Endothelial cell of umbilical vein (primary cell): ENCODE data around the gene ATIC. TPM values are rescaled to one million over a fixed set of nuclear protein-coding genes. Genes with fewer than 3 reads are reported as not detected.

ENCODE experiments used
- BruUV-seq: library from RNA; stranded (reverse); fragments of 400-500 nt; replicated peaks from 2 replicates; lab custom pipeline; 2021; lab: Mats Ljungman, UMichigan
- CTCF ChIA-PET: fragments of 300-600, 350-600 bp; sonication (Branson Sonifier 250); formaldehyde crosslinking; loops from one replicate; lab custom pipeline; 2021; ENCODE audit warnings: antibody characterized with exemption, inconsistent platforms; lab: Charles Lee
- POLR2A ChIA-PET: fragments of 300-600, 350-600 bp; sonication (Branson Sonifier 250); formaldehyde crosslinking; loops from one replicate; lab custom pipeline; 2021; ENCODE audit warnings: antibody characterized with exemption, inconsistent platforms; lab: Charles Lee
- DNase-seq: peaks from one replicate; pipeline ENCODE4 v3.0.0-alpha.2; 2011; ENCODE audit warnings: low read depth, low spot score
- FAIRE-seq: peaks from 2 replicates; lab custom pipeline; 2011; peaks lifted over from hg19 to GRCh38; lab: Jason Lieb, UNC
- H2AFZ ChIP-seq: 2 replicates; pipeline ENCODE4 v1.6.0; 2012; ENCODE audit warnings: low read depth, low read length, control low read depth, inconsistent platforms
- H3K27ac ChIP-seq: 2 replicates; pipeline ENCODE4 v1.5.1; 2011; ENCODE audit warnings: low read depth, mild to moderate bottlenecking, control low read depth, low read length, moderate library complexity; ENCODE audit not compliant: insufficient read depth
- H3K27me3 ChIP-seq, 2 experiments: 2 replicates each; pipeline versions ENCODE4 v1.6.0 to v1.6.1; 2011; ENCODE audit warnings: low read length in 2 of 2, mixed read lengths in 1 of 2; ENCODE audit not compliant: control insufficient read depth in 2 of 2, insufficient read depth in 2 of 2
- H3K36me3 ChIP-seq, 2 experiments: 2 replicates in 1 of 2; 3 replicates in 1 of 2; pipeline ENCODE4 v1.5.1; 2011; ENCODE audit warnings: low read length in 2 of 2, mild to moderate bottlenecking in 1 of 2, moderate library complexity in 1 of 2; ENCODE audit not compliant: control insufficient read depth in 2 of 2, insufficient read depth in 2 of 2; ENCODE audit errors: extremely low read depth in 1 of 2
- H3K4me1 ChIP-seq: 3 replicates; pipeline ENCODE4 v1.5.1; 2011; ENCODE audit warnings: mild to moderate bottlenecking, low read length; ENCODE audit not compliant: control insufficient read depth, insufficient read depth; ENCODE audit errors: extremely low read depth
- H3K4me2 ChIP-seq: 2 replicates; pipeline ENCODE4 v1.6.1; 2011; ENCODE audit warnings: low read length, control low read depth, mixed read lengths; ENCODE audit not compliant: insufficient read depth
- H3K4me3 ChIP-seq, 3 experiments: fragments of 200-600 bp in 1 of 3; sonication (generic), shearing (Covaris generic) in 1 of 3; replicated peaks in 1 of 3; 2 replicates each; pipeline ENCODE4 v1.5.1; 2011 to 2016; ENCODE audit warnings: control low read depth in 3 of 3, low read length in 3 of 3, mild to moderate bottlenecking in 2 of 3, inconsistent platforms in 1 of 3, low read depth in 1 of 3, moderate library complexity in 1 of 3; ENCODE audit not compliant: insufficient read depth in 1 of 3
- H3K79me2 ChIP-seq: 2 replicates; pipeline ENCODE4 v1.6.0; 2012; ENCODE audit warnings: low read length, inconsistent platforms; ENCODE audit not compliant: control insufficient read depth, insufficient read depth
- H3K9ac ChIP-seq: replicated peaks from 2 replicates; pipeline ENCODE3; 2011; ENCODE audit warnings: low read length, control low read depth; ENCODE audit not compliant: insufficient read depth; ENCODE audit errors: extremely low read depth
- H3K9me1 ChIP-seq: replicated peaks from 3 replicates; pipeline ENCODE4 v1.6.0; 2011; ENCODE audit warnings: mild to moderate bottlenecking, low read length; ENCODE audit not compliant: control insufficient read depth, insufficient read depth; ENCODE audit errors: extremely low read depth
- H3K9me3 ChIP-seq: replicated peaks from 2 replicates; pipeline ENCODE4 v1.5.1; 2012; ENCODE audit warnings: low read length, inconsistent platforms; ENCODE audit not compliant: control insufficient read depth, insufficient read depth
- H4K20me1 ChIP-seq: replicated peaks from 2 replicates; pipeline ENCODE3; 2011; ENCODE audit warnings: mild to moderate bottlenecking, low read length; ENCODE audit not compliant: control insufficient read depth, insufficient read depth; ENCODE audit errors: extremely low read depth
- CTCF ChIP-seq, 2 donors: IDR thresholded peaks; 1 replicate in 1 of 2; 2 replicates in 1 of 2; pipeline ENCODE4 v1.5.1; 2011; ENCODE audit warnings: low read length in 2 of 2, mild to moderate bottlenecking in 2 of 2, moderate library complexity in 2 of 2, control low read depth in 1 of 2, inconsistent platforms in 1 of 2, low read depth in 1 of 2; ENCODE audit not compliant: insufficient read depth in 1 of 2; ENCODE audit errors: extremely low read depth in 1 of 2
- EZH2 ChIP-seq: IDR thresholded peaks from 2 replicates; pipeline ENCODE4 v1.6.1; 2012; ENCODE audit warnings: borderline replicate concordance, low read depth, mild to moderate bottlenecking, moderate library complexity, low read length, inconsistent platforms; ENCODE audit not compliant: severe bottlenecking
- FOS ChIP-seq: IDR thresholded peaks from 2 replicates; pipeline ENCODE4 v1.6.1; 2011; ENCODE audit warnings: mild to moderate bottlenecking, low read length, moderate library complexity, borderline replicate concordance; ENCODE audit not compliant: insufficient read depth
- GATA2 ChIP-seq: IDR thresholded peaks from 2 replicates; pipeline ENCODE4 v1.7.0; 2011; ENCODE audit warnings: low read depth, mild to moderate bottlenecking, moderate library complexity, mixed read lengths, low read length; ENCODE audit not compliant: insufficient read length, insufficient read depth
- JUN ChIP-seq: IDR thresholded peaks from 2 replicates; pipeline ENCODE4 v1.6.1; 2011; ENCODE audit warnings: borderline replicate concordance, low read depth; ENCODE audit not compliant: insufficient read length, insufficient read depth
- MAX ChIP-seq: IDR thresholded peaks from 2 replicates; pipeline ENCODE4 v1.6.1; 2011; ENCODE audit not compliant: insufficient read depth, insufficient read length
- MYC ChIP-seq: IDR thresholded peaks from one replicate; pipeline ENCODE4 v1.6.1; 2011; ENCODE audit warnings: mild to moderate bottlenecking, low read depth, low read length
- POLR2A ChIP-seq: IDR thresholded peaks from 2 replicates; pipeline ENCODE4 v1.6.1; 2012; ENCODE audit warnings: low read depth, mild to moderate bottlenecking, control low read depth, low read length
- POLR2AphosphoS5 ChIP-seq: IDR thresholded peaks from 2 replicates; pipeline ENCODE4 v1.6.1; 2012; ENCODE audit warnings: low read depth, mild to moderate bottlenecking, control low read depth, low read length, moderate library complexity; ENCODE audit not compliant: insufficient read depth
- dilution Hi-C: fragments of 300-500 bp; cut with MboI; formaldehyde crosslinking; loops from one replicate; pipeline ENCODE4 v1.15.0; 2019; ENCODE audit warnings: low sequenced_read_pairs; ENCODE audit not compliant: extremely low pct_ligation_motif_present
- intact Hi-C: fragments of 100-400 bp; cut with micrococcal nuclease; formaldehyde crosslinking; loops from one replicate; pipeline ENCODE4 v1.10.0; 2022
- polyA plus RNA-seq, 4 experiments: library from polyadenylated mRNA; depleted of rRNA in 3 of 4; stranded (reverse) in 3 of 4; unstranded in 1 of 4; fragments of >200 nt; gene quantifications; 2 replicates each; pipeline versions ENCODE4 v1.2.1 to v1.2.3, GENCODE V29; 2011 to 2012; ENCODE audit warnings: missing spikeins in 1 of 4
- total RNA-seq: library from RNA; stranded (reverse); gene quantifications from 2 replicates; pipeline ENCODE4 v1.2.3, GENCODE V29; 2021

The ATIC gene
- total and polyA plus RNA-seq, 2 donors (not counting 3 experiments of a cell fraction or from before 2014, with no cell fraction given): 29.5 to 80.2 TPM

GRCh38 chr2:215390550-215390913 is 78.7 kb downstream of the ATIC start:
- H3K36me3 ChIP-seq: peaks cover 59 to 67% of the 10 kb centered on the region in 2 experiments
- TF ChIP-seq GATA2: no peak
- TF ChIP-seq MAX: no peak
- TF ChIP-seq EZH2: no peak
- TF ChIP-seq CTCF (IDR thresholded peaks at IDR 0.05; ENCODE audit: extremely low read depth in 1 of 2, insufficient read depth in 1 of 2, low read depth in 1 of 2, low read length in 2 of 2): no peak
- TF ChIP-seq JUN: no peak
- no peak for TF ChIP-seq POLR2AphosphoS5
- no peak for TF ChIP-seq FOS
- no peak for TF ChIP-seq MYC
- no peak for TF ChIP-seq POLR2A
- no peaks in the 10 kb centered on the region for H3K27me3 ChIP-seq
- DNase-seq (no peak), FAIRE-seq (no peak)
- H3K4me2 ChIP-seq: no peak overlapping the region
- peaks cover 11% of the 10 kb centered on the region for H3K79me2 ChIP-seq
- no peak overlapping the region for H3K27ac ChIP-seq
- dilution Hi-C loops (no loop called here), intact Hi-C loops (no loop called here)
- H3K9me1 ChIP-seq: no peaks in the 10 kb centered on the region
- peaks cover 3% of the 10 kb centered on the region for H4K20me1 ChIP-seq
- no peaks in the 10 kb centered on the region for H3K9me3 ChIP-seq
- CTCF ChIA-PET: interaction anchor here (0.7 to 1.1 kb wide), 2 partner anchors 540 to 542 kb away, joined by 3 to 5 read pairs; no protein-coding TSS in a partner anchor
- POLR2A ChIA-PET: no interaction called here
- H3K4me1 ChIP-seq: no peaks in the 10 kb centered on the region
- H3K9ac ChIP-seq: no peak overlapping the region
- no peak overlapping the region for H2AFZ ChIP-seq
- H3K4me3 ChIP-seq: no peak overlapping the region
- no TSS peak for BruUV-seq
